Transverse colon (tissue), 3 donors: ENCODE measurements around the gene SEPTIN6.

Source experiments
- CTCF ChIP-seq, 5 experiments: fragments of 200-600 bp in 3 of 5; fragments of 450-650 bp in 2 of 5; sonication (generic) in 3 of 5; IDR thresholded peaks; 1 replicate in 2 of 5; 2 replicates in 3 of 5; pipeline ENCODE4 v1.5.1; 2016 to 2017; ENCODE audit warnings: antibody characterized with exemption in 5 of 5, inconsistent platforms in 3 of 5, mild to moderate bottlenecking in 2 of 5, moderate library complexity in 1 of 5
- POLR2A ChIP-seq: fragments of 450-650 bp; IDR thresholded peaks from one replicate; pipeline ENCODE4 v1.6.1; 2016; ENCODE audit warnings: antibody characterized with exemption, mild to moderate bottlenecking, moderate library complexity

GRCh38 chrX:119721926-119722325, 29.0 kb upstream of the SEPTIN6 start:
- no peak for TF ChIP-seq CTCF (IDR thresholded peaks at IDR 0.05)
- no peak for TF ChIP-seq POLR2A
